GM21526 (cell line): ENCODE data around the gene PLCD1.

Experiments used
- ATAC-seq: cut with Tn5 transposase; IDR thresholded peaks from one replicate; pipeline ENCODE4 v1.9.1; 2021; ENCODE audit warnings: moderate library complexity; ENCODE audit not compliant: unreplicated experiment, low FRiP score

The PLCD1 gene

GRCh38 chr3:38017445-38018295 lies 11.8 kb downstream of the PLCD1 start:
- ATAC-seq: no peak

- ATAC-seq: no peak
Measured at GRCh38 chr3:38016847-38017444, 12.5 kb downstream of the PLCD1 start.

- no peak for ATAC-seq
Measured at GRCh38 chr3:38016410-38016809, 13.0 kb downstream of the PLCD1 start.

- ATAC-seq: no peak
Measured at GRCh38 chr3:38015984-38016383, 13.5 kb downstream of the PLCD1 start.

GRCh38 chr3:38015485-38015884 lies 14.0 kb downstream of the PLCD1 start:
- ATAC-seq: no peak

GRCh38 chr3:38011111-38011510 lies 18.3 kb downstream of the PLCD1 start:
- ATAC-seq: no peak

- ATAC-seq: no peak
Measured at GRCh38 chr3:38009807-38010591, 19.4 kb downstream of the PLCD1 start.

- ATAC-seq: no peak
Measured at GRCh38 chr3:38008971-38009580, 20.4 kb downstream of the PLCD1 start.

GRCh38 chr3:38008191-38008701 lies 21.2 kb downstream of the PLCD1 start:
- no peak for ATAC-seq

GRCh38 chr3:38007754-38008090 lies 21.7 kb downstream of the PLCD1 start:
- no peak for ATAC-seq

- no peak for ATAC-seq
Measured at GRCh38 chr3:38006445-38006995, 22.9 kb downstream of the PLCD1 start.

GRCh38 chr3:38006031-38006430 lies 23.4 kb downstream of the PLCD1 start:
- no peak for ATAC-seq

GRCh38 chr3:38005076-38006020 lies 24.1 kb downstream of the PLCD1 start:
- ATAC-seq: no peak

- ATAC-seq: no peak
Measured at GRCh38 chr3:38004415-38005075, 24.9 kb downstream of the PLCD1 start.

- no peak for ATAC-seq
Measured at GRCh38 chr3:38003817-38004414, 25.5 kb downstream of the PLCD1 start.

GRCh38 chr3:38003371-38003816 lies 26.0 kb downstream of the PLCD1 start:
- no peak for ATAC-seq

GRCh38 chr3:38002940-38003339 lies 26.5 kb downstream of the PLCD1 start:
- no peak for ATAC-seq

- no peak for ATAC-seq
Measured at GRCh38 chr3:38002291-38002876, 27.1 kb downstream of the PLCD1 start.
